GM19397 (cell line): ENCODE data around the gene SOX3.

Experiments used
- ATAC-seq: cut with Tn5 transposase; IDR thresholded peaks from one replicate; pipeline ENCODE4 v1.9.1; 2021; ENCODE audit warnings: mild to moderate bottlenecking, moderate library complexity; ENCODE audit not compliant: unreplicated experiment

Gene SOX3

DNA sequence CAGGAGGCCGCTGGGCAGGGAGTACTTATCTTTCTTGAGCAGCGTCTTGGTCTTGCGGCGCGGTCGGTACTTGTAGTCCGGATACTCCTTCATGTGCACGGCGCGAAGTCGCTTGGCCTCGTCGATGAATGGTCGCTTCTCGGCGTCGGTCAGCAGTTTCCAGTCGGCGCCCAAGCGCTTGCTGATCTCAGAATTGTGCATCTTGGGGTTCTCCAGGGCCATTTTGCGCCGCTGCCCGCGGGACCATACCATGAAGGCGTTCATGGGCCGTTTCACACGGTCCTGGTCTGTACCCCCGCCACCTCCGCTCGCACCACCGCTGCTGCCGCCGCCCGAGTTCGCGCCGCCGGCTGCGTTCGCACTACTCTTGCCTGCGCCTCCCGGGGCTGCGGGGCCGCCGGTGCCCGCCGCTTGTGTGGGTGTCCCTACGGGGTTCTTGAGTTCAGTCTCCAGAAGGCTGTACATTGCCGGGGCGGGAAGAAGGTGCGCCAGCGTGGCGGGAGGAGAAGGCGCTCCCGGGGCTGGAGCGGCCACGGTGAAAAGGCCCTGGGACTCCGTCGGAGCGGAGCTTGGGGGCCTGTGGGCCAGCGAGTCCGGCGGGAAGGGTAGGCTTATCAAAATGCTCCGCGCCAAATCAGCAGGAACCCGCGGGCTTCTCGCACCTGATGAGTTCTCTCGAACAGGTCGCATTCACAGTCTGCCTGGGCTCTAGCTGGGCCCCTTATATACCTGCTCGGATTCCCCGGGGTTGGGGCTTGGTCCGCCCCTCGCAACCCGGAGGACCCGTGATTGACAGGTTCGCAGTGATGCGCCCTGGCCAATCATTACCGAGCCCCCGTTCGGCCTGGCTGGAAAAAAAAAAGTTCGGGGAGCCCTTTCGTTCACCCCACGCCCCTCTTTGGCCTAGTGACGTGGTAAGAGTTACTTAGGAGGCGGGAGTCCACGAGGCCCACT lies at the start of gene SOX3:
Gene SOX3, minus strand, starts transcription at position 699 of the 954 bp plus-strand sequence. Its CDS starts 9 bp downstream, at position 690.
- no peak for ATAC-seq

DNA sequence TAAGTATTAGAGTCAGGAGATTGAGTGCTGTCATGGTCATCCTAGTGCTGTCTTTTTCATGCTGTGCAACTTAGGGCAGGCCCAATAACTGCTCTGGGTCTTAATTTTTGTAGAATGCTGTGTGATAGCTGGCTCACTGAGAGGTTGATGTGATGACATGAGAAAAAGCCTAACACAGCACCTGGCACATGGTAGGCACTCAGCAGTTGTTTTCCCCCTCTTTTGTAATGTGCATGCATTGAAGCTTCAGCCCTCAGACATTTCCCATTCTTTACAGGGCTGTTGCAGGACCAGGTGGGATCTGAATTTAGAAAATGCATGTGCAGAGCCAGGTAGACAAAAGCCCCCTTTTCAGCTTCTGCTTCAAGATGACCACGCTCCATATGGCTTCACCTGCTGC lies 44.1 kb upstream of the SOX3 start:
- ATAC-seq = no peak

DNA sequence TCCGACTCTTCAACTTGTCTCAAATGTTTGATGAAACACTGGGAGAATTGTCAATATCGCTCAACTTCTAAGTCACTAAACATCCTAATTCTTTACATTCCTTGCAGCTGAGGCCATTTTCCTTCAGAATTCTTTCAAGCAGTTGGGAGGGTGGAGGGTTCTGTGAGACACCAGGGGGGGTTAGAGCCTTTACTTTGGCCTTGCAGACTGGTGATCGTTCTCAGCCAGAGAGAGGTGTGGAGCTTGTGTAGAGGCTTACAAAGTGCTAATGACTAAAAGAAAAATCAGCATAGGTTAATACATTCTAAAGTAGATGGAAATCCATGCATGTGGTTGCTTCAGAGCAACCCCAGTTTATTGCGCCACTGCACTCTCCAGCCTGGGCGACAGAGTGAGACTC lies 21.3 kb upstream of the SOX3 start:
- no peak for ATAC-seq

DNA sequence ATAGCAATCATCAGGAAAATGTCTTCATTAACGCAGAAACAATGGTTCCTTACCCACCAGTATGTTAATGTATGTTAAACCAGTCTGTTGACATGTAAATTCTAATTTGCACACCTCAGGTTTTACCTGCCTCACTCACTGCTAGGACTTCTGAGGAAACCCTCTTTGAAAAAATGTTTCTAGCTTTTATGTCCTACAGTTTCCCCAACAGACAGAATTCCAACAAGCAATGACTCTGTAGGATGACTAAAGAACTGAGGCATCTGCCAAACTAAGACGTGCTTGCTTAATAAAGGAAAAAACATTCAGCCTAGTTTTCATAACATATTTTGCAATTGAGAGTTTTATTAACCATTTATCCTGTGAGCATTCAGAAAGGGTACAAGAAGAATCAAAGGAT lies 20.6 kb upstream of the SOX3 start:
- ATAC-seq = no peak

DNA sequence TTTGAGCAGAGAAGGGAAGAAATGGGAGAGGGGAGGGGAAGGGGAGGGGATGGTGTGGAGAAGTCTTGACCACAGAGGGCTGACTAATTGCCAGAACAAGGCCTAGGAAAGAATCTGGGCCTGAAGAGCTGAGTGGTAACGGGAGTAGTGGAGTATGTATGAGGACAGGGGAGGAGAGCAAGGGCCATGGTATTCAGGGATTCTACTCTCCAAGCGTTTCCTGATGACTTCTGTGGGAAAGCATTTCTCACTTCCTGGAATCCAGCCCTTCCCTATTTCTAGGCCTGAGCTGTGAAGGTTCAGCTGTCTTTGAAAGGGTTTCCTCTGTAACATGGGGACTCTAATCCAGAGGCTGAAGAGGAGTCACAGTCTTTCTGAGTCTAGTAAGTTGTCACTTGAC lies 19.7 kb upstream of the SOX3 start:
- no peak for ATAC-seq

DNA sequence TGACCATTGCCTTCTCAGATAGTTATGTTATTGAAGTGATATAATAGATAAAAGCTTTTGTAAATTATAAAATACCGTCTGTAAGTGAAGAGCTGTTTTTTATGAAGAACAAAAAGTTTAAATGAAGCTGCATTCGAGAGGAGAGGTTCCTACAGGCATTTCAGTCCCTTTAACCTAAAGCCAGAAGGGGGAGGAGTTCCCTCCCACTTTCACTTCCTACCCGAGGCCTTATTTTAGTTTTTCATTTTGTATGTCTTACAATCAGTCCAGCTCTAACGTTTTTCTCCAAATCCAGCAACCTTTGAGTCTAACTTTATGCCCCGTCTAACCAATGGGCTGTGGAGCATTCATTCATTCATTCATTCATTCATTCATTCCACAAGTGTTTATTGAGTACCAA lies 16.5 kb upstream of the SOX3 start:
- no peak for ATAC-seq

DNA sequence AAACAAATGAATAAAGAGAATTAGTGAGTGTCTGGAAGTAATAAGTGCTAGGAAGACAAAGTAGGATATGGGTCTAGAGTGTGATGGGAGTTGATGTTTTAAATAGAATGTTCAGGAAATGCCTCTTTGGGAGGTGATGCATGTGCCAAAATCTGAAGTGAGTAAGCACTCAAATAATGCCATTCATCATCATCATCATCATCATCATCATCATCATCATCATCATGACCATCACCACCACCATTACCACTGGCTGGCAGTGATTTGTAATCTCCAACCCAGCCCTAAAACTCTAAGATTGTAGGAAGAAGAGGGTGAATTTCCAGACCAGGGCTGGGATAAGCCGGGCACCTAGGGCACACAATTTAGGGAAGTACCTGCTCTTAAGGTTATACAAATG lies 9.7 kb upstream of the SOX3 start:
- no peak for ATAC-seq

DNA sequence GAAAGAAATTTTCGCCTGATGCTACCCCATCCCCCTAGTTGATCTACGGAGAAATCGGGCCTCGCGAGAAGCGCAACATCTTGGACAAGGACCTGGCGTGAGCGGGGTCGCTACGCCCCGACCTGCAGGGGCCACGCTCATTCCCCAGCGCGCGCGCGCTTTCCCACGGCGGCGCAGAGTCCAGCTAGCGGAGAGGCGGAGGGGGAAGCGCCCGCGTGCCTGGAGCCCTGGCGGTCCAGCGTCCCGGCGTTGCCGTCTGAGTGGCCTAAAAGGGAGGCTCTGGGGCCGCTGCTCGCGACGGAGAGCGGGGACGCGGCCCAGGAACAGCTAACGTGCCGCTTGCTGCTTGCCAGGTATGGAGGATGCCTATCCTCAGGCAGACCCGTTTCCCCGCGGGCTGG lies 6.0 kb upstream of the SOX3 start:
- no peak for ATAC-seq

DNA sequence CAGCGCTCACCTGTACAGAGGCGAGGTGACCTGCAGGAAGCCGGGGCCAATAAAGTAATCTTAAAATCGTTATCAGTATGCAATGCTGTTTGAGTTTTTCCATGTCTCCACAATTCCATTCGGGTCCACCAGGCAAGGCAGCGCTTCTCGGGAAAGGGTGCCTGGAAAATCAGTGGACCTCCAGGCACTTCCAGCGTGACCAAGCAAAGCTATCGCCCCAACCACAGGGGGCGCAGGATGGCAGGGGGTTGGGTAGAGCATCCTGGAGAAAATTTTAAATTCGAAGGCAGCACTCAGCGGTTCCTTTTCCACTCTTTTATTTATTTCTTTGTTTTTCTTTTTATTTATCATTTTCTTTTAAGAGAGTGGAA lies 5.4 kb upstream of the SOX3 start:
- ATAC-seq = no peak

DNA sequence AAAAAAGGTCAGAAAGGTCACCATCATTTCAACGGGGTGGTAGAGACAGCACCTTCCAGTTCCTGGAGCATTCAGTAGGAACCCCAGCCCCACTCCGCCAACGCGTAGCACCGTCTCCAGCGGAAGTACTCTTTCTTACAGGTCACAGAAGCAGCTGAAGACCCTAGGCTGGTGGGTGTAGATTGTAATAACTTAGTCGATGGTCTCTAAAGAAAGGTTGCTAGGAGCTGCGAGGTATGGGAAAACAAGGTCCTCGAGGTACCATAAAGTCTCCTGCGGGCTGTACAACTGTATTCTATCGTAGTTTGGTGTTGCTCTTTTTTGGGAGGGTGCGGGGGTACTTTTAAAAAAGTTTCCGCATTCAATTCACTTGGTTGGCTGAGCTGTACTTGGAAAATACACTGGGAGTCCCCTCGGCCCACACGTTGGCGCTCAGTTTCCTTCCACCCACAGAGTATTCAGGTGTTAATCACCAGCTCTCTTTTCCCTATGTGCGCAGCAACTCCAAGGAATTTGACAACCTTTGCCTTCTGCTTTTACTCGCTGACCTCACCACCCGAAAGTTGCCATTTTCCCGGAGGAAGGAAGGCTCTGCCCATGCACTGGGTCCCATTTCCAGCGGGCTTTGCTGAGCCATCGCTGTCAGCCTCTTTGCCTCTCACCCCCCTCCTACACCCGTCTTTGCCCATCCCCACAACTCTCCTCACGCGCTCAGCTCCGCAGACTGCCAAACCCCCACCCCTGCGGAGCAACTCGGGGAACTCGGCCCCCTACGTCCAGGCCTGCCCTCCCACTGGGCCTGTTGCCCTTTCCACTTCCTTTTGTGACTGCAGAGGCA lies 4.8 kb upstream of the SOX3 start:
- no peak for ATAC-seq

DNA sequence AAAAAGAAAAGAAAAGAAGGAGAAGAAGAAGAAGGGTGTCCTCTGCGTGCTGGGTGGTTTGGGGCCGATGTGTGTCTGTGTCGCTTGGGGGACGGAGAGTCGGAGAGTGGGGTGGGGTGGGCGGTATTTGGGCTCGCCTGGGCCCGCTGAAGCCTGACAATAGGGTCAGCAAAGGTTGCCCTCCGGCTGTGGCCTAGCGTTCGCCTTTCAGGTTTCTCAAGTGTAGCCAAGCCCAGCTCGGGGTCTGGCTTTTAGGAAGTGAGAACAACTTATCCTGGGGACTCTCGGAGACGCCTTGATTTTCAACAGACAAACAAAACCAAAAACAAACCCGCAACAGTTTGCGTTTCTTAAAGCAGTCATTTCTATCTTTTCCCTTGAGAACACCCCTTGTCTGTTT lies 4.1 kb upstream of the SOX3 start:
- ATAC-seq = no peak

DNA sequence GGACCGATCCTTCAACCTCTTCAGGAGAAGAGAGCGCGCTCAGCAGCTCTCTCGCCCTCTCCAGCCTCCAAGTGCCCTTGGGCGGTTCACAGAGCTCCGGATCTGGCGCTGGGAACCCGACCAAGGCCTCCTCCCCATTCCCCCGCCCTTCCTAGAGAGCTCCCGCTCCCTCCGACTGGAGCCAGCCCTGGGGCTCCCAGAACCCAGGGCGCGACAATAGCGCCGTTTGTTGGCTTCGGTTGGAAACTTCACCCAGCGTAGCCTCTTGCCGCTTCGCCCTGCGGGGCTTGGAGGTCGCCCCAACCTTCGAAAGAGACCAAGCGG lies 3.1 kb upstream of the SOX3 start:
- no peak for ATAC-seq

DNA sequence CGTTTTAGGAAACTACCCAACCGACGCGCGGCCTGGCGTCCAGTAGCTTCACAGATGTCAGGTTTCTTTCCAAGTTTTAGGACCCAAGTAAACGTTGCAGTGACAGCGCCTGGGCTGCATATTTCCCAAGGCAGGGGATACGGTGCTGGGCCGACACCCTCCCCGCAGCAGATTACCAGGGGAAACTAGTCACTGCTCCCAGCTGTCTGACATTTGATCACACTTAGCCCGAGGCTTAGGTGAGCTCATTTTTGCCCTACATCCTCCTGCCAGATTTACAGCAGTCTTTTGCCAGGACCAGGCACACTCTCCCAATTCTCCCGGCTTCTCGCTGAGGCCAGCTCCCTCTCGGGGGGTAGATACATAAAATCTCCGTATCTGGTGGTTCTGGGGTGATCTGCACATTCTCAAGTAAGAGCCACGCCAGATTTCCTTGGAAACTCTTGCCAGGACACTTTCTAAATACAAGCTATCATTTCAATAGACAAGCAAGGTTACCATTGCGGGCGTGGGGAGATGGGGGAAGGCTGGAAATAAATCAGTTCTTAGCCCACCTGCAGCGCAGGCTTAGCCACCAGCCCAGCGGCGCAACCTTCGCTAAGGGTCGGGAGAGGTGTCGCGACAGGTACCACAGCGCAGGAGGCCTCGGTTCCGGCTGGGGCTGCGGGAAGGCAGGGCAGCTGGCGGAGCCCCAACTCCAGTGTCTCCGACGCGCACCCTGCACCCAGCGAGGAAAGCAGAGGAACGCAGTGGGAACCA lies 2.5 kb upstream of the SOX3 start:
- ATAC-seq = no peak

DNA sequence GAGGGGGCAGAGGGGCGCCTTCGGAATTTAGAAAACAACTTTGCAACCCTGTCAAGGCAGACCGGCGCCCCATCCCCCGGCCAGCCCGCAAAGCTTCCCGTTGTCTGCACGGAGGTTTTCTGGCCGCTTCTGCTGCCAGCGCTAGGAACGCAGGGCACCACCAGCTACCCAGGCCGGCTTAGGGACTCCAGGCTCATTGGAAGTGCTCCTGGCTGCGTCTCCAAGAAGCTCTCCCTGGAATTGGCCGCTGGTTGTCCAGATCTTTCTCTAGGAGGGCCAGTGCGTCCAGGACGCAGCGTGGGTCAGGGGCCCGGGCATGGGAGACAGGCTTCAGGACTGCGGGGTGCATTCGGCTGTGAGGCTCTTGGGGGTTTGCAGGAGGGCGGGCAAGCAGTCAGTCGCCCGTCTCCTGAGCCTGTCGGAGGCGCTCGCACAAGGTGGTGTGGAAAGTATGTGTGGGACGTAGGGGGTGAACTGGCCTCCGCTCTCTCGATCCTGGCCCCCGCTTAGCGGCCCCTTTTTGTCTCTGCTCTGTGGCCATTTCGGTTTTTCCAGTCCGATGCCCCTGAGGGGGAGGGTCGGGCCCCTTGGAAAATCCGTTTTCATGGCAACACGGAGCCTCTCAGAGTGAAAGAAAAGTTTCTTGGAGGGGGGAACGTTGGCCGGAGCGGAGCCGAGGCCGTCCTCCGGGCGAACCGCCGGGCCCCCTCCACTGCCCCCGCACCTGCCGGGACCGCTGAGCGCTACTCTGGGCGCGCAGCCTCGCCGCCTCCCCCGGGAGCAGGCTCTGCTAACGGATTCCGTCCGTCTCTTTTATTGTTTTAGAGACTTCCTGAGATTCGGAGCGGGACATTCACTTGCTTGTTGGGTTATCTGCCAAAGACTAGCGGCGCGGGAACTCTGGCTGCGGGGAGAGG lies 810 bp upstream of the SOX3 start:
- ATAC-seq = no peak

DNA sequence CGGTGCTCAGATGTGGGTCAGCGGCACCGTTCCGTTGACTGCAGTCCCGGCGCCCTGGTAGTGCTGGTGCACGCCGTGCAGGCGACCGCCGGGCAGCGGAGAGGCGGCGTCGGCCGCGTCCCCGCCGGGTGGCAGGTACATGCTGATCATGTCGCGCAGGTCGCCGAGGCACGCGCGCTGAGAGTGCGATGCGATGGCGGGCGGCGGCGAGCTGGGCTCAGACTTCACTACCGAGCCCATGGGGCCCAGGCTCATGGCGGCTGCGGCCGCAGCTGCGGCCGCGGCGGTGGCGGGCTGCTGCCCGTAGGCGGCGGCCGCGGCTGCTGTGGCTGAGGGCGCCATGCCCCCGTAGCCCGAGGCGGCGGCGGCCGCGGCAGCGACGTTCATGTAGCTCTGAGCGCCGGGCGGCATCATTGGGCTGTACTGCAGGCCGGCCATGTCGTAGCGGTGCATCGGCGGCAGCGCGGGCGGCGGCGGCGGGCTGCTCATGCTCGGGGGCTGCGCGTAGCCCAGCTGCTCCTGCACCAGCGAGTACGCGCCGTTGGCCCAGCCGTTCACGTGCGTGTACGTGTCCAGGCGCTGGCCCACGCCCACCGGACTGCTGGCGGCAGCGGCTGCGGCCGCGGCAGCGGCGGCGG lies 1.0 kb downstream of the SOX3 start:
- no peak for ATAC-seq

DNA sequence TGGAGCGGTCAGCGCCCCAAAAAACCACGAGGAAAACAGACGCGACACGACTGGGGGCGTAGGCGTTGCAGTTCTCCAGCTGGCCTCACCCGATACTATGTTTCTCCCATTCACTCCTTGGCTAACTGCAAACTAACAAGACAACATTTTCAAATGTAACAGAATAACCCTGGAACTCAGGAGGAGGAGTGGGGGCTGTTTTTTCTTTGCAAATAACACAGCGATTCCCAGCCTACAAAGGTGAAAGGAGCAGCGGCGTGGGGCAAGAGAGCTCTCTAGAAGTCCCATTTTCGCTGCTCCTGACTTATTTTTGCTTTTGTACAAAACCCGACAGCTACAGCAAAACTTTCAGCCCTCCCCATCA lies 1.6 kb downstream of the SOX3 start:
- no peak for ATAC-seq

DNA sequence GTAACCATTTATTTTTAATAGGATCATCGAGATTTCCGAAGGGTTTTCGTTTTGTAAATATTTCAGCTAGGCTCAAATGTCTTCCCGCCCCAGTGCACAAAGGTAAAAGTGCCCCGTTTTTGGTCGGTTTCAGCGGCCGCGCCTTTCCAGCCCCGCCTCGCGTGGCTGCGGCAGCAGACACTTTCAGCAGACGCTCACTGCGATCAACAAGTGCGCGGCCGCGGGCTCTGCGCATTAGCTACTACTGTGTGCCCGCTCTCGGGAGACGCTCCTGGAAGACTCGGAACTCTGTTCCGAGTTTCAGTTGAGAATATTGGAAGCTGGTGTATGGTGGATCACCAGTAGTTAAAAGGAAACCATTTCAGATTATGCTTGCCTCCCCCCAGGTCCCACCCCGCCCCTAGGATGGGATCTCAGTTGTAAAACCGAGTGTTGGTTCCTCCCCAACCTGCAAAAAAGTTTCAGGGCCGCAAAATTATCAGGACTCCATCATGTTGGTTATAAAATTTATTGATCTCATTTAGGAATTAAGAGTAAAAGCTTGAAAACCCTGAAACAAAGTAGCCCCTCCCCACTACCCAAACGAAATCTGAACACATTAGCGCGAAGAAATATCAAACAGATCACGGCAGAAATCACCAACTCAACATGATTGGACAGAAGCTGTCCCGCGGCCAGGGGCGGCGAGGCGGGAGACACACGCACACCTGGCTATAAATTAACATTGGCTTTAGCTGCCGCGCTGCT lies 2.2 kb downstream of the SOX3 start:
- ATAC-seq = no peak

DNA sequence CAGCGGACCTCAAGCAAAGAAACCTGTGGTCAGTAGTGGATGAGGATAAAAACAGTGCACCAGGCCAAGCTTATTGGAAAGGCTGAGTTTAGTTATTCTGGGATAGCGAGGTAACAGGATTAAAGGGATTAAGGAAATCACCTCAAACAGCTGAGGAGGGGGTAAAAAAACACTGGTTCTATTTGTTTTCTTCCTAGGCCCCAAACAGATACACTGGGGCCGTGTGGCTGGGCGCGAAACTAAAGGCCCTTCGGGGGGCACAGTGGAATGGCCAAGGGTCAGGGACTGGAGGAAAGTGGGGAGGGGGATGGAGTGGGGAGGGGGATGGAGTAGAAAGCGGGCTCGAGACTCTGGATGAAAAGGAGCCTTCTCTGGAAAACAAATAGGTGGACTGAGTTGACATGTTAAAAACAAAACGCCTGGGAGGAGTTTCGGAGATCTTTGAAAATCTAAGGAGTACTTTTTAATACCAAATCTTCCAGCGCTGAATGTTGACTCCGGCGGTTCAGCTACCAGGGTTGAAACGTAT lies 2.9 kb downstream of the SOX3 start:
- ATAC-seq = no peak

DNA sequence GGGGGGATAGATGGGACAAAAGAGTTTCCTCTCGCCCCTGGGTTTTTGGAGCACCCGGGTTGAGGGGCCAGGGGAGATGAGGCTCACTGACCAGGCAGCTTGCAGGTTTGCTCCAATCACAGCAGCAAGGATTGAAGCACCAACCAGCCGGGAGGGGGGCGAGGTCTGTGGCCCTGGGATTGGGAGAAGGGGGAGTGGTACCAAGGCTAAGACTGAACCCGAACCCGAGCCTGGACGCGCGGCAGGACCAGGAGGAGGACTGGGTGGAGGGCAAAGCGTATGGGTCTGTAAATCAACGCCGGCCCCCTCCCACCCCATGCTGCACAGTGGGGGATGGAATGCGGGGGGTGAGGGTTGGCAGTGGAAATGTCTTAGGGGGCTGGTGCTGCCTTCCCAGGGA lies 3.5 kb downstream of the SOX3 start:
- no peak for ATAC-seq
